HCT116 (cell line): Measurements from ENCODE around the gene SLC22A2. TPM values are rescaled to one million over a fixed set of nuclear protein-coding genes. Genes with fewer than 3 reads are reported as not detected.

Source experiments
- ATAC-seq: fragments of 200-7000 bp; cut with Tn5 transposase; 2 replicates; pipeline ENCODE4 v1.9.1; 2020; ENCODE audit warnings: mild to moderate bottlenecking, moderate library complexity
- BruUV-seq: library from RNA; stranded (reverse); fragments of 400-500 nt; replicated peaks from 2 replicates; lab custom pipeline; 2021; lab: Mats Ljungman, UMichigan
- CTCF ChIA-PET: fragments of 300-600 bp; sonication (Branson Sonifier 250); formaldehyde crosslinking; loops from one replicate; lab custom pipeline; 2021; ENCODE audit warnings: antibody characterized with exemption; lab: Charles Lee
- POLR2A ChIA-PET: fragments of 300-600, 350-600 bp; sonication (Branson Sonifier 250); formaldehyde crosslinking; loops from one replicate; lab custom pipeline; 2021; ENCODE audit warnings: antibody characterized with exemption; lab: Charles Lee
- RAD21 ChIA-PET, 2 experiments: fragments of 300-600 bp; sonication (Branson Sonifier 250); formaldehyde crosslinking; loops; one replicate each; lab custom pipeline; 2023; ENCODE audit warnings: low total read pairs in 2 of 2; ENCODE audit not compliant: uncharacterized antibody in 2 of 2, unreplicated experiment in 2 of 2, low non-redundant PET in 1 of 2; lab: Charles Lee
- DNase-seq: peaks from one replicate; pipeline ENCODE4 v3.0.0-alpha.2; 2010; ENCODE audit warnings: low read depth, low spot score
- H2AFZ ChIP-seq: fragments of 200-600 bp; shearing (Covaris generic), sonication (generic); 2 replicates; pipeline ENCODE4 v1.6.1; 2017; ENCODE audit warnings: low read depth, mixed run types, mixed read lengths, antibody characterized with exemption, low read length; ENCODE audit not compliant: poor library complexity, severe bottlenecking
- H3K27ac ChIP-seq: 2 replicates; pipeline ENCODE4 v1.5.1; 2012; ENCODE audit warnings: low read depth, low read length
- H3K27me3 ChIP-seq: fragments of 200-600 bp; sonication (generic); 2 replicates; pipeline ENCODE4 v1.6.1; 2016; ENCODE audit warnings: mixed run types, low read length, mixed read lengths; ENCODE audit not compliant: insufficient read depth
- H3K36me3 ChIP-seq, 2 experiments: fragments of 200-500 bp in 1 of 2; fragments of 200-600 bp in 1 of 2; sonication (Bioruptor generic) in 1 of 2; sonication (generic) in 1 of 2; 2 replicates each; pipeline versions ENCODE4 v1.5.1 to v1.6.1; 2014 to 2016; ENCODE audit warnings: low read length in 2 of 2, inconsistent platforms in 1 of 2, mixed read lengths in 1 of 2, mixed run types in 1 of 2; ENCODE audit not compliant: insufficient read depth in 2 of 2, control insufficient read depth in 1 of 2
- H3K4me1 ChIP-seq, 2 experiments: fragments of 200-600 bp in 1 of 2; sonication (generic) in 1 of 2; 2 replicates each; pipeline versions ENCODE4 v1.5.1 to v1.6.1; 2012 to 2017; ENCODE audit warnings: low read length in 2 of 2, inconsistent platforms in 1 of 2, mild to moderate bottlenecking in 1 of 2, mixed read lengths in 1 of 2, mixed run types in 1 of 2, moderate library complexity in 1 of 2; ENCODE audit not compliant: insufficient read depth in 2 of 2, control insufficient read depth in 1 of 2
- H3K4me2 ChIP-seq: fragments of 200-600 bp; sonication (generic); 2 replicates; pipeline ENCODE4 v1.6.1; 2017; ENCODE audit warnings: mixed run types, low read length, mixed read lengths
- H3K4me3 ChIP-seq, 2 experiments: fragments of 200-600 bp in 1 of 2; sonication (generic) in 1 of 2; replicated peaks in 1 of 2; 2 replicates each; pipeline ENCODE4 v1.5.1; 2011 to 2016; ENCODE audit warnings: low read length in 2 of 2, control low read depth in 1 of 2, low read depth in 1 of 2, mild to moderate bottlenecking in 1 of 2, mixed read lengths in 1 of 2, mixed run types in 1 of 2
- H3K79me2 ChIP-seq: fragments of 200-600 bp; sonication (generic); 2 replicates; pipeline ENCODE4 v1.6.1; 2017; ENCODE audit warnings: mild to moderate bottlenecking, mixed run types, low read length, moderate library complexity, mixed read lengths; ENCODE audit not compliant: insufficient read depth
- H3K9ac ChIP-seq: fragments of 200-600 bp; sonication (generic); 2 replicates; pipeline ENCODE4 v1.6.1; 2016; ENCODE audit warnings: low read length, mixed read lengths
- H3K9me2 ChIP-seq: fragments of 200-600 bp; sonication (generic), shearing (Covaris generic); 2 replicates; pipeline ENCODE4 v1.6.1; 2017; ENCODE audit warnings: mixed run types, mild to moderate bottlenecking, moderate library complexity; ENCODE audit not compliant: insufficient read depth
- H3K9me3 ChIP-seq, 2 experiments: fragments of 200-500 bp in 1 of 2; fragments of 200-600 bp in 1 of 2; sonication (Bioruptor generic) in 1 of 2; sonication (generic) in 1 of 2; 2 replicates each; pipeline ENCODE4 v1.6.1; 2014 to 2017; ENCODE audit warnings: low read length in 2 of 2, mixed read lengths in 2 of 2, inconsistent platforms in 1 of 2, low read depth in 1 of 2, mild to moderate bottlenecking in 1 of 2, mixed run types in 1 of 2, moderate library complexity in 1 of 2; ENCODE audit not compliant: control insufficient read depth in 1 of 2, insufficient read depth in 1 of 2
- H4K20me1 ChIP-seq: fragments of 200-600 bp; sonication (generic), shearing (Covaris generic); 2 replicates; pipeline ENCODE4 v1.6.1; 2017; ENCODE audit warnings: mixed run types, mild to moderate bottlenecking, moderate library complexity; ENCODE audit not compliant: insufficient read depth
- ATF3 ChIP-seq: IDR thresholded peaks from 2 replicates; pipeline ENCODE4 v1.6.1; 2012
- EGR1 ChIP-seq: IDR thresholded peaks from 2 replicates; pipeline ENCODE4 v1.6.1; 2012; ENCODE audit warnings: low read depth
- ELF1 ChIP-seq: IDR thresholded peaks from 2 replicates; pipeline ENCODE4 v1.6.1; 2012; ENCODE audit warnings: low read depth, borderline replicate concordance
- FOSL1 ChIP-seq: IDR thresholded peaks from 2 replicates; pipeline ENCODE4 v1.6.1; 2012; ENCODE audit warnings: low read depth
- JUND ChIP-seq: IDR thresholded peaks from 2 replicates; pipeline ENCODE4 v1.6.1; 2012
- POLR2A ChIP-seq: IDR thresholded peaks from 2 replicates; pipeline ENCODE4 v1.7.0; 2011; ENCODE audit warnings: borderline replicate concordance; ENCODE audit not compliant: insufficient read depth, insufficient read length; ENCODE audit errors: extremely low read depth
- REST ChIP-seq: IDR thresholded peaks from 2 replicates; pipeline ENCODE4 v1.6.1; 2012; ENCODE audit warnings: low read depth
- SIN3A ChIP-seq: IDR thresholded peaks from 2 replicates; pipeline ENCODE4 v1.6.1; 2012; ENCODE audit warnings: low read depth
- SP1 ChIP-seq: IDR thresholded peaks from 2 replicates; pipeline ENCODE4 v1.6.1; 2012; ENCODE audit warnings: low read depth
- SRF ChIP-seq: IDR thresholded peaks from 2 replicates; pipeline ENCODE4 v1.6.1; 2012; ENCODE audit warnings: low read depth
- YY1 ChIP-seq: IDR thresholded peaks from 2 replicates; pipeline ENCODE4 v1.6.1; 2011; ENCODE audit warnings: low read length, low read depth, moderate library complexity, mild to moderate bottlenecking; ENCODE audit not compliant: insufficient replicate concordance; ENCODE audit errors: extremely low read depth
- ZFX ChIP-seq: fragments of 450-650 bp; IDR thresholded peaks from 2 replicates; pipeline ENCODE4 v1.6.1; 2017
- ZNF274 ChIP-seq: fragments of 200-500 bp; sonication (Bioruptor generic); IDR thresholded peaks from 2 replicates; pipeline ENCODE4 v1.6.1; 2014; ENCODE audit warnings: mild to moderate bottlenecking, low read depth, low read length, inconsistent platforms
- intact Hi-C: fragments of 100-400 bp; cut with micrococcal nuclease; formaldehyde crosslinking; loops from 2 replicates; pipeline ENCODE4 v1.10.0; 2022
- total RNA-seq: library from RNA; stranded (reverse); gene quantifications from one replicate; pipeline ENCODE4 v1.2.1, GENCODE V29; 2021; ENCODE audit not compliant: unreplicated experiment

SLC22A2 gene
- total RNA-seq, 1 experiment from 2014 or later = not detected

GRCh38 chr6:160253714-160254113 lies 4.9 kb downstream of the SLC22A2 start:
- Histone ChIP-seq H3K79me2 (no peaks in the 10 kb centered on the region), H2AFZ (no peak overlapping the region), H3K9me2 (no peaks in the 10 kb centered on the region), H3K9me3 (no peaks in the 10 kb centered on the region), H3K4me1 (peaks cover 0 to 11% of the 10 kb centered on the region in 2 experiments; a peak in 2 of 4 replicates), H4K20me1 (no peaks in the 10 kb centered on the region)
- CTCF ChIA-PET = no interaction called here
- intact Hi-C loops = no loop called here
- POLR2A ChIA-PET = no interaction called here
- BruUV-seq = no TSS peak
- ATAC-seq = no peak
- RAD21 ChIA-PET = no interaction called here
- TF ChIP-seq EGR1 = no peak
- TF ChIP-seq ATF3 = no peak
- TF ChIP-seq ELF1 = no peak
- no peak for TF ChIP-seq REST
- TF ChIP-seq SIN3A = no peak
- no peak for TF ChIP-seq POLR2A
- TF ChIP-seq YY1 = no peak
- TF ChIP-seq ZNF274 = no peak
- no peak for TF ChIP-seq SP1
- no peak for TF ChIP-seq SRF
- no peak for TF ChIP-seq ZFX
- no peak for TF ChIP-seq FOSL1
- no peak for TF ChIP-seq JUND
- TF ChIP-seq, all 23 proteins: peak for 0
- Histone ChIP-seq H3K4me3 (no peak overlapping the region), H3K36me3 (no peaks in the 10 kb centered on the region), H3K9ac (no peak overlapping the region), H3K27me3 (no peaks in the 10 kb centered on the region), H3K4me2 (no peak overlapping the region), H3K27ac (no peak overlapping the region)
- DNase-seq = no peak
